ENCODE results near the gene ATP2B2.

ATP2B2 gene

DNA sequence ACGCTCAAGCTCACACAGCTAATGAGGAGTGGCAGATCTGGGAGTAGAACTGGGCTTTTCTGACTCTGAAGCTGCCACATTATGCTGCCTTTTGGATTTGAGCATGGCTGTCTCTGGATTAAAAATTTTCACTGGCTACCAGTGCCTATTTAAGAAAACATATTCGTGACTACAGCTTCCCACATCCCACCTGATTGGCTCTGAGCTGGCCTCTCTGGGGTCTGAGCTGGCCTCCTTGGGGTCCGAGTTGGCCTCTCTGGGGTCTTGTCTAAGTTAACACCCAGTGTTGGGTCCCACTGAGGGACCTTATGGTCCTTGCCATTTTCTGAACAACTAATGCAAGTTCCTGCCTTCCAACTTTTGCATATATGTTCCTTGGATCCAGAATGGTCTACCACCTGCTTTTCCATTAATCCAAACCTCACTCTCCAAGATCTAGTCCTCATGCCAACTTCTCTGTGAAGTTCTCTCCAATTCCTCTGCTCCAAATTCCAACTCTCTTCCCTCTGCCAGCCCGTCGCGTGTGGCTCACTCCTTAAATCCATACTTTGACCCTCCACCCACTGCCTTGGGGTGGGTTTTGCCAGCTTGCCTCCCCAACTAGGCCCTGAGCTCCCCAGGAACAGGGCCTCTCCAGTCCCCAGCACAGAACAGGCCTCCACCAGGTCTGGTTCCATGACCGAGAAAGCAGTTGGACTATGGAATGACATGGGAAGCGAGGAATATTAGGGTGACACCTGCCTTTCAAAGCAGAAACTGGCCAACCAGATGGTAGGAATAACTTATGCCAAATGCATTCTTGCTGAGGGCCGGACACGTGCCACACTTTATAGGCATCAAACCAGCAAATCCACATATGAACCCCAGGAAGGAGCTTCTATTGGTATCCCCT lies 42.5 kb downstream of the ATP2B2 start (continued):
- TF ChIP-seq, protein P1, sequence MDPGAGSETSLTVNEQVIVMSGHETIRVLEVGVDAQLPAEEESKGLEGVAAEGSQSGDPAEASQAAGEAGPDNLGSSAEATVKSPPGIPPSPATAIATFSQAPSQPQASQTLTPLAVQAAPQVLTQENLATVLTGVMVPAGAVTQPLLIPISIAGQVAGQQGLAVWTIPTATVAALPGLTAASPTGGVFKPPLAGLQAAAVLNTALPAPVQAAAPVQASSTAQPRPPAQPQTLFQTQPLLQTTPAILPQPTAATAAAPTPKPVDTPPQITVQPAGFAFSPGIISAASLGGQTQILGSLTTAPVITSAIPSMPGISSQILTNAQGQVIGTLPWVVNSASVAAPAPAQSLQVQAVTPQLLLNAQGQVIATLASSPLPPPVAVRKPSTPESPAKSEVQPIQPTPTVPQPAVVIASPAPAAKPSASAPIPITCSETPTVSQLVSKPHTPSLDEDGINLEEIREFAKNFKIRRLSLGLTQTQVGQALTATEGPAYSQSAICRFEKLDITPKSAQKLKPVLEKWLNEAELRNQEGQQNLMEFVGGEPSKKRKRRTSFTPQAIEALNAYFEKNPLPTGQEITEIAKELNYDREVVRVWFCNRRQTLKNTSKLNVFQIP (CRISPR knock-in tag; IDR thresholded peaks at IDR 0.05; ENCODE audit: borderline replicate concordance, low read depth) = no peak
- TF ChIP-seq ESRRG (CRISPR knock-in tag; IDR thresholded peaks at IDR 0.05) (no peak), GLIS3 (CRISPR knock-in tag; IDR thresholded peaks at IDR 0.05) (no peak), ZFP30 (CRISPR knock-in tag; IDR thresholded peaks at IDR 0.05) (no peak), ZNF565 (CRISPR knock-in tag; conservative IDR thresholded peaks at IDR 0.05; ENCODE audit: low read depth) (no peak), TCF4 (CRISPR knock-in tag; IDR thresholded peaks at IDR 0.05; ENCODE audit: borderline replicate concordance) (no peak)

DNA sequence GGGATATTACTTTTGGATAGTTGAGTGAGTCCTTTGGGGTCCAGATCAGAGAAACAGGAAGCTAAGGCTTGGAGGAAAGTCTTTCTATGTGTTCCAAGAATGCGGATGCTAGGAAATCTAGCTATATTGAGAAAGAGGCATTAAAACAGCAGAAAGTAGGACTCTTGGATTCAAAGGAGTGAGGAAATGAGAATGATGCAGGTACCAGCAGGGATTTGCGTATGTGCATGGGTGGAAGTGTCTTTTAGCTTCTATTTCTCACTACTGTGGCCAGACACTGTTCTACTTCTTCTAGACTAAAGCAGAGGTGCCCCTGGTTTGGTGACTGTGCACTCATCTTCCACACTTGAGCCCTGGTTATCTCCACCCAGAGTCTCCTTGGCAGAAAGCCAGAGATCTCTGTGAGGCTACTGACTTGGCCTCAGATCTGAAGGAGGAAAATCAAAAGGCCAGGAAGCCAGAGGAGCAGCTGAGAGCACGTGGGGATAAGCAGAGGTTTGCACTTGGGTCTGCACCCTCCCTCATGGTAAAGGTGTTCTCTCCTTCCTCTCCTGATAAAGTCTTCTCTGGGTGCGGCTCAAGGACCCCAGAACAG lies 44.3 kb downstream of the ATP2B2 start:
- no peak for ATAC-seq
- TF ChIP-seq ZNF8 (CRISPR knock-in tag; IDR thresholded peaks at IDR 0.05) (no peak), ZFP3 (CRISPR knock-in tag; IDR thresholded peaks at IDR 0.05) (no peak), TOX (CRISPR knock-in tag; IDR thresholded peaks at IDR 0.05; ENCODE audit: borderline replicate concordance) (no peak), TCF4 (CRISPR knock-in tag; IDR thresholded peaks at IDR 0.05; ENCODE audit: borderline replicate concordance) (no peak), ISL1 (CRISPR knock-in tag; IDR thresholded peaks at IDR 0.05) (no peak), GLIS3 (CRISPR knock-in tag; IDR thresholded peaks at IDR 0.05) (no peak), ZNF565 (CRISPR knock-in tag; conservative IDR thresholded peaks at IDR 0.05; ENCODE audit: low read depth) (no peak)
- TF ChIP-seq, protein P2, sequence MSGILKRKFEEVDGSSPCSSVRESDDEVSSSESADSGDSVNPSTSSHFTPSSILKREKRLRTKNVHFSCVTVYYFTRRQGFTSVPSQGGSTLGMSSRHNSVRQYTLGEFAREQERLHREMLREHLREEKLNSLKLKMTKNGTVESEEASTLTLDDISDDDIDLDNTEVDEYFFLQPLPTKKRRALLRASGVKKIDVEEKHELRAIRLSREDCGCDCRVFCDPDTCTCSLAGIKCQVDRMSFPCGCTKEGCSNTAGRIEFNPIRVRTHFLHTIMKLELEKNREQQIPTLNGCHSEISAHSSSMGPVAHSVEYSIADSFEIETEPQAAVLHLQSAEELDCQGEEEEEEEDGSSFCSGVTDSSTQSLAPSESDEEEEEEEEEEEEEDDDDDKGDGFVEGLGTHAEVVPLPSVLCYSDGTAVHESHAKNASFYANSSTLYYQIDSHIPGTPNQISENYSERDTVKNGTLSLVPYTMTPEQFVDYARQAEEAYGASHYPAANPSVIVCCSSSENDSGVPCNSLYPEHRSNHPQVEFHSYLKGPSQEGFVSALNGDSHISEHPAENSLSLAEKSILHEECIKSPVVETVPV (CRISPR knock-in tag; IDR thresholded peaks at IDR 0.05) = no peak
- TF ChIP-seq, protein P3, sequence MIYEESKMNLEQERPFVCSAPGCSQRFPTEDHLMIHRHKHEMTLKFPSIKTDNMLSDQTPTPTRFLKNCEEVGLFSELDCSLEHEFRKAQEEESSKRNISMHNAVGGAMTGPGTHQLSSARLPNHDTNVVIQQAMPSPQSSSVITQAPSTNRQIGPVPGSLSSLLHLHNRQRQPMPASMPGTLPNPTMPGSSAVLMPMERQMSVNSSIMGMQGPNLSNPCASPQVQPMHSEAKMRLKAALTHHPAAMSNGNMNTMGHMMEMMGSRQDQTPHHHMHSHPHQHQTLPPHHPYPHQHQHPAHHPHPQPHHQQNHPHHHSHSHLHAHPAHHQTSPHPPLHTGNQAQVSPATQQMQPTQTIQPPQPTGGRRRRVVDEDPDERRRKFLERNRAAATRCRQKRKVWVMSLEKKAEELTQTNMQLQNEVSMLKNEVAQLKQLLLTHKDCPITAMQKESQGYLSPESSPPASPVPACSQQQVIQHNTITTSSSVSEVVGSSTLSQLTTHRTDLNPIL (CRISPR knock-in tag; IDR thresholded peaks at IDR 0.05; ENCODE audit: low read depth) = no peak
- TF ChIP-seq, protein P1 (CRISPR knock-in tag; IDR thresholded peaks at IDR 0.05; ENCODE audit: borderline replicate concordance, low read depth) = no peak

DNA sequence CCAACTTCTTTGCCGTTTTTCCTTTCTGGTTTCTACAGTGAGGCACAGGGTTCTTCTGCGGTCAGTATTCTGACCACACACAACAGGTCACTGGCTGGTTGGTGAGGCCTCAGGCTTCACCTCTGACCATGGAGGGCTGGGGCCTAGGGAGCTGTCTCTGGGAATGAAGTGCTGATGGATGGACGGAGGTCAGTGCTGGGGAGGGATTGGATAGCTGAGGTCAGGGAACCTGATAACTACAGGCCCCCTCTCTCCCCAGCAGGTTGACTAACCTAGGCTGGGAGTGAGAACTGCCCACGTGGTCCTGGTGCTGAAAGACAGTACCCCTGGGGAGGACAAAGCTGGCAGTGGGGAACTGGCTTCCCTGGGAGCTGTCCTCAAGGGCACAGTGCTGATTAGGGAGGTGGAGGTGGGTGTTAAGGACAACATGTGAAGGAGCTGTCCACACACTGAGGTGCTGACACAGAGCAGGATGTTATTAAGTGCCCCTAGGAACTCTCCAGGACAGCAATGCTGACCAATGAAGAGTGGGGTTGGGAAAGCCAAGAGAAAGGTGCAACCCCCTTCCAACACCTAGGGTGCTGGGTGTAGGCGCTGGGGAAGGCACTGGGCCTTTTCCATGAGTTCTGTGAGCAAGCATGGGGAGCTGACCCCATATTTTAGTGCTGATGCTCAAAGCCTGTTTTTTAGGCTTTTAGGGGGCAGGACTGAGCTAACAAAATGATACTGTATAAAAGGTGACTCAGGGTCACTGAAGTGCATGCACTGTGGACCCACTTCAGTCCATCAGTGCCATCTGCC lies 45.2 kb downstream of the ATP2B2 start:
- ATAC-seq = peak; percentile 85
- TF ChIP-seq ZNF565 (CRISPR knock-in tag; conservative IDR thresholded peaks at IDR 0.05; ENCODE audit: low read depth) (peak; percentile 87), PPARA (CRISPR knock-in tag; IDR thresholded peaks at IDR 0.05; ENCODE audit: borderline replicate concordance) (peak; percentile 82), ZFP3 (CRISPR knock-in tag; IDR thresholded peaks at IDR 0.05) (peak; percentile 89), SNAI2 (CRISPR knock-in tag; IDR thresholded peaks at IDR 0.05) (peak; percentile 98), ZNF70 (CRISPR knock-in tag; IDR thresholded peaks at IDR 0.05) (0 out of 2 replicates have a peak, but pooled peaks have one; percentile 29), BACH2 (CRISPR knock-in tag; IDR thresholded peaks at IDR 0.05; ENCODE audit: borderline replicate concordance) (peak; percentile 70; the same call in 1 of the 2 replicates), ZNF8 (CRISPR knock-in tag; IDR thresholded peaks at IDR 0.05) (peak; percentile 48; the same call in 1 of the 2 replicates), OSR1 (CRISPR knock-in tag; IDR thresholded peaks at IDR 0.05) (no peak), TCF4 (CRISPR knock-in tag; IDR thresholded peaks at IDR 0.05; ENCODE audit: borderline replicate concordance) (no peak)
- TF ChIP-seq, protein P2 (CRISPR knock-in tag; IDR thresholded peaks at IDR 0.05) = 0 out of 2 replicates have a peak, but pooled peaks have one; percentile 22
- TF ChIP-seq, protein P4, sequence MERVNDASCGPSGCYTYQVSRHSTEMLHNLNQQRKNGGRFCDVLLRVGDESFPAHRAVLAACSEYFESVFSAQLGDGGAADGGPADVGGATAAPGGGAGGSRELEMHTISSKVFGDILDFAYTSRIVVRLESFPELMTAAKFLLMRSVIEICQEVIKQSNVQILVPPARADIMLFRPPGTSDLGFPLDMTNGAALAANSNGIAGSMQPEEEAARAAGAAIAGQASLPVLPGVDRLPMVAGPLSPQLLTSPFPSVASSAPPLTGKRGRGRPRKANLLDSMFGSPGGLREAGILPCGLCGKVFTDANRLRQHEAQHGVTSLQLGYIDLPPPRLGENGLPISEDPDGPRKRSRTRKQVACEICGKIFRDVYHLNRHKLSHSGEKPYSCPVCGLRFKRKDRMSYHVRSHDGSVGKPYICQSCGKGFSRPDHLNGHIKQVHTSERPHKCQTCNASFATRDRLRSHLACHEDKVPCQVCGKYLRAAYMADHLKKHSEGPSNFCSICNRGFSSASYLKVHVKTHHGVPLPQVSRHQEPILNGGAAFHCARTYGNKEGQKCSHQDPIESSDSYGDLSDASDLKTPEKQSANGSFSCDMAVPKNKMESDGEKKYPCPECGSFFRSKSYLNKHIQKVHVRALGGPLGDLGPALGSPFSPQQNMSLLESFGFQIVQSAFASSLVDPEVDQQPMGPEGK (CRISPR knock-in tag; IDR thresholded peaks at IDR 0.05; ENCODE audit: borderline replicate concordance) = peak; percentile 65
- TF ChIP-seq, protein P3 (CRISPR knock-in tag; IDR thresholded peaks at IDR 0.05; ENCODE audit: low read depth) = no peak

All from SK-N-SH treated with all-trans-retinoic acid at 6 μM for 48 hours (cell line).